GM12875 (cell line): ENCODE results near the gene PKNOX1.

Experiments used
- H3K4me3 ChIP-seq: one replicate; pipeline ENCODE4 v1.5.1; 2011; ENCODE audit warnings: low read depth, low read length, control low read depth
- TF ChIP-seq, protein P1 (sequence below): IDR thresholded peaks from 2 replicates; pipeline ENCODE4 v1.5.1; 2011; ENCODE audit warnings: low read depth, mild to moderate bottlenecking, control low read depth, inconsistent platforms, low read length, moderate library complexity, borderline replicate concordance; ENCODE audit not compliant: insufficient read depth

The PKNOX1 gene

DNA sequence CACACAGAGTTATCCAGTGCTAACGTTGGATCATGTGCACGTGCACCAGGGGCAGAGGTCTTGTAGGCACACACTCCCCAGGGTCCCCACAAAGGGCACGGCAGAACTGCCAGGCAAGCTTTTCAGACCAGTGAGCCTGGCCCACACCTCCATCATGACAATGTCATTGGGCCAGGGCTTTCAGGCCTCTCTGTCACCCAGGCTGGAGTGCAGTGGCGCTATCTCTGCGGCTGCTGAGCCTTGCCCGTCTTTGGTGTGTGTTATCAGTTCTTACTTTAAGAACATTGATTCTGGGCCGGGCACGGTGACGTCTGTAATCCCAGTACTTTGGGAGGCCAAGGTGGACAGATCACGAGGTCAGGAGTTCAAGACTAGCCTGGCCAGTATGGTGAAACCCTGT is 44.2 kb downstream of the PKNOX1 start:
- H3K4me3 ChIP-seq, result no peak overlapping the region
- TF ChIP-seq, protein P1, sequence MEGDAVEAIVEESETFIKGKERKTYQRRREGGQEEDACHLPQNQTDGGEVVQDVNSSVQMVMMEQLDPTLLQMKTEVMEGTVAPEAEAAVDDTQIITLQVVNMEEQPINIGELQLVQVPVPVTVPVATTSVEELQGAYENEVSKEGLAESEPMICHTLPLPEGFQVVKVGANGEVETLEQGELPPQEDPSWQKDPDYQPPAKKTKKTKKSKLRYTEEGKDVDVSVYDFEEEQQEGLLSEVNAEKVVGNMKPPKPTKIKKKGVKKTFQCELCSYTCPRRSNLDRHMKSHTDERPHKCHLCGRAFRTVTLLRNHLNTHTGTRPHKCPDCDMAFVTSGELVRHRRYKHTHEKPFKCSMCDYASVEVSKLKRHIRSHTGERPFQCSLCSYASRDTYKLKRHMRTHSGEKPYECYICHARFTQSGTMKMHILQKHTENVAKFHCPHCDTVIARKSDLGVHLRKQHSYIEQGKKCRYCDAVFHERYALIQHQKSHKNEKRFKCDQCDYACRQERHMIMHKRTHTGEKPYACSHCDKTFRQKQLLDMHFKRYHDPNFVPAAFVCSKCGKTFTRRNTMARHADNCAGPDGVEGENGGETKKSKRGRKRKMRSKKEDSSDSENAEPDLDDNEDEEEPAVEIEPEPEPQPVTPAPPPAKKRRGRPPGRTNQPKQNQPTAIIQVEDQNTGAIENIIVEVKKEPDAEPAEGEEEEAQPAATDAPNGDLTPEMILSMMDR, result no peak

DNA sequence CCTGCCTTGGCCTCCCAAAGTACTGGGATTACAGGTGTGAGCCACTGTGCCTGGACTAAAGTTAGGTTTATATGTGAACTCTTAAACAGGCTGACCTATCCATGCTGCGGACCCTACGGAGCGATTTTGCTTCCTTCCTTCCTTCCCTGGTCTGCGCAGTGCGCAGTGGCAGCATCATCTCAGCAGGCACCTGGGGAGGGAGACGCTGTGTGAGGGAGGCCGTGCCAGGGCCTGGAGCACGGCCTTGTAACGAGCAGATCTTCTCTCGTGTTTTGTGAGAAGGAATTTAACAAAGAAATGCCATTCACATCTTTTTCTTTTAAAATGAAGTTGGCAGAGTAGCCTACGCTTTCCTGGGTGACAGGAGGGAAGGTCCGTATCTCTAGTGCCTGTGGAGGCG is 45.8 kb downstream of the PKNOX1 start:
- TF ChIP-seq, protein P1, result no peak
- no peak overlapping the region for H3K4me3 ChIP-seq

DNA sequence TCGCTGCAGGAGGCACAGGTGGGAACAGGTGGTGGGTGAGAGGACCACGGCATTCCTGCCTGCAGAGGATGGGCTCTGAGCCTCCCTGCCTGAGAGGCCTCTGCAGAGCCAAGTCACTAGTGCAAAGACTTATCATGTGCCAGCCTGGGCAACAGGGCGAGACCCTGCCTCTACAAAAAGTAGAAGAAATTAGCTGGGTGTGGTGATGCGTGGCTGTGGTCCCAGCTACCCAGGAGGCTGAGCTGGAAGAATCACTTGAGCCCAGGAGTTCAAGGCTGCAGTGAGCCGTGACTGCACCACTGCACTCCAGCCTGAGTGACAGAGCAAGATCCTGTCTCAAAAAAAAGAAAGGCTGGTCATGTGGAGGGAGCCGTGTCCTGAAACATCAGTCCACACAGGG is 46.4 kb downstream of the PKNOX1 start:
- H3K4me3 ChIP-seq, result no peak overlapping the region
- TF ChIP-seq, protein P1, result no peak

DNA sequence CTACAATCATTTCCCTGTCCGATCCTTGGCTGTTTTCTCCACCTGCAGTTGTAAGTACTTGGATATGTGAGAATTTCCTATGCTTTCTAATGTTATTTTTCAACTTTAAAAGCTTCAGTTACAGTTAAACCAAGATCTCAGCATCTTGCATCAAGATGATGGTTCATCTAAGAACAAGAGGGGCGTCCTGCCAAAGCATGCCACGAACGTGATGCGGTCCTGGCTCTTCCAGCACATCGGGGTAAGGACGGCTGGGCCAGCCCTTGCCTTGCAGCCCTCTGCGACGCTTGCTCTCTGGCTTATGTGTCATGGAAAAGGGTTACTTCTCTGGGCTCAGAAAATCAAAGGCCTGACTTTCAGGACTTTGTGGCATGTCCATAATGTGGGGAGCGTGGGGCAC is 46.8 kb downstream of the PKNOX1 start:
- H3K4me3 ChIP-seq, result no peak overlapping the region
- TF ChIP-seq, protein P1, result no peak

DNA sequence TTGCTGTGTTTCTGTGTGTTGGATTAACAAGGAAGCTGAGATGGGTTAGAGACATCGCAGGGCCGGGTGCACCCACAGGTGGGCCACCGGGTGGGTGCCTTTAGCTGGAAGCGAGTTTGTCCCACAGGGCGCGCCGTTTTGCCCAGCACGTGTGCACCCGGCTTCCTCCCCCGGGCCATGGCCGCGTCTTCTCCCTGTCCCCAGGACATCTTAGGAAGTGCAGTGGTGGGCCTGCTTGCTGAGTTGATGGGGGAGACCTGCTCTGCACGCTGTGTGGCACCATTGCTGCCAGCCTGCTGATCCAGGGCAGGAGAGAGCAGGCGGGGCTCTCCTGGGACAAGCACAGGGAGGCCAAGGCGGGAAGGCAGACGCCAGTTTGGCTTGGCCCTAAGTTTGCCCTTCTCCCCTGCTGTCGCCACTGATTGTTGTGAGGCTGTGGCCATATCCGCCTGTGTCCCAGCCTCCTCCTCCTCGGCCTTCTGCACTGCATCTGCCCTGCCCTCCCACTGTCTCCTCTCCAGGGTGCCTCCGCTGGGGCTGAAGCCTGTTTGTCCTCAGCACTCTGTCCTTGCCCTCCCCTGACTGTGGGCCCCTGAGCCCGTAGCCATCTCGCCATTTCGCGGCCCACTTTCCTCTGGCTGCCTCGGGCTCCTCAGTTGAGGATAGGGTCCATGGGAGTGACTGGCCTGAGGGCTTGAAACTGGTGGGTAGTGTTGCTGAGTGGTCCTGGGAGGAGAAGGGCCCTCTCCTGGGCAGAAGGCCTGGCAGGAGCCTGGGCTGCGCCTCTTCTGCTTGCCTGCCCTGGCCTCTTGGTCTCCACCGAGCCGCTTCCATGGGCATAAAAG is 47.6 kb downstream of the PKNOX1 start:
- TF ChIP-seq, protein P1, result no peak

DNA sequence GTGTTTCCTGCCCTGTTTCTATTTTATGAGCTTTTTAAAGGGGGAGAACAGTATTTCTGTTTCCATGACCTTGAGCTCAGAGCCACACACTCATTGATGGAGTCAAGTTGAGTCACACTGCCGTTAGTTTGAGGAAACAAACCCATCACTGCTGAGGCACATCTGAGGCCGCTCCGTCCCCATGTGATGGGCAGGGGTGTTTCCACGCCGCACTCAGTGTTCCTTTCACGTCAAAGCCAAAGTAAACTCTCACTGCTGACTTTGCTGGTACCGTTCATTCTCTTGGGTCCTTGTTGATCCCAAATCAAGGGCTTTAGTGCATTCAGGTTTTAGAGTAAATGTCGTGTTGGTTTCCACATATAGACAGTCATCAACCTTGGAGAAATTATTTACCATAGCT is 48.8 kb downstream of the PKNOX1 start:
- no peak overlapping the region for H3K4me3 ChIP-seq
- TF ChIP-seq, protein P1, result no peak

More for the DNA sequence above, 47.6 kb downstream of the PKNOX1 start:
- H3K4me3 ChIP-seq, result no peak overlapping the region
